HG02852 (cell line): ENCODE results near the gene CLUH.
"Not testable (repeated sequence)": the region's sequence is repeated elsewhere in the genome, so short reads cannot be mapped to it uniquely, and the experiment has no call there.

Experiments used
- ATAC-seq: cut with Tn5 transposase; IDR thresholded peaks from one replicate; pipeline ENCODE4 v1.9.1; 2021; ENCODE audit warnings: mild to moderate bottlenecking, moderate library complexity; ENCODE audit not compliant: unreplicated experiment

CLUH gene

GRCh38 chr17:2703606-2704005 lies 8.0 kb downstream of the CLUH start:
- ATAC-seq: no peak

- no peak for ATAC-seq
Observed at GRCh38 chr17:2703181-2703580, 8.4 kb downstream of the CLUH start.

GRCh38 chr17:2701996-2702741 lies 9.4 kb downstream of the CLUH start:
- ATAC-seq: no peak

GRCh38 chr17:2701161-2701995 lies 10.2 kb downstream of the CLUH start:
- no peak for ATAC-seq

- no peak for ATAC-seq
Observed at GRCh38 chr17:2700491-2701141, 10.9 kb downstream of the CLUH start.

- no peak for ATAC-seq
Observed at GRCh38 chr17:2700030-2700490, 11.5 kb downstream of the CLUH start.

GRCh38 chr17:2699216-2699805 lies 12.3 kb downstream of the CLUH start:
- ATAC-seq: not testable (repeated sequence)

GRCh38 chr17:2697611-2698162 lies 13.9 kb downstream of the CLUH start:
- ATAC-seq: no peak

GRCh38 chr17:2695961-2696760 lies 15.4 kb downstream of the CLUH start:
- no peak for ATAC-seq

GRCh38 chr17:2695243-2695960 lies 16.2 kb downstream of the CLUH start:
- no peak for ATAC-seq

- ATAC-seq: no peak
Observed at GRCh38 chr17:2694381-2695242, 17.0 kb downstream of the CLUH start.

- no peak for ATAC-seq
Observed at GRCh38 chr17:2693561-2694380, 17.8 kb downstream of the CLUH start.

- no peak for ATAC-seq
Observed at GRCh38 chr17:2692781-2693135, 18.8 kb downstream of the CLUH start.

- no peak for ATAC-seq
Observed at GRCh38 chr17:2691965-2692780, 19.4 kb downstream of the CLUH start.

GRCh38 chr17:2691069-2691871 lies 20.3 kb downstream of the CLUH start:
- no peak for ATAC-seq
